IMR-90 (cell line): Measurements from ENCODE around the gene CAPRIN1.

Experiments
- CHD1 ChIP-seq: IDR thresholded peaks from 2 replicates; pipeline ENCODE4 v1.6.1; 2012; ENCODE audit warnings: low read depth, low read length, improper control_type of control experiment
- FOS ChIP-seq: fragments of 150-350 bp; IDR thresholded peaks from 2 replicates; pipeline ENCODE4 v1.6.1; 2016; ENCODE audit warnings: low read depth, low read length
- MAZ ChIP-seq: IDR thresholded peaks from 2 replicates; pipeline ENCODE4 v1.6.1; 2012; ENCODE audit warnings: low read depth, mild to moderate bottlenecking, low read length, improper control_type of control experiment, moderate library complexity, borderline replicate concordance
- NFE2L2 ChIP-seq: fragments of 150-350 bp; IDR thresholded peaks from 2 replicates; pipeline ENCODE4 v1.6.1; 2016; ENCODE audit warnings: low read depth, mild to moderate bottlenecking, low read length
- POLR2A ChIP-seq: IDR thresholded peaks from 2 replicates; pipeline ENCODE4 v1.6.1; 2012; ENCODE audit warnings: mild to moderate bottlenecking, low read depth, low read length
- RCOR1 ChIP-seq: IDR thresholded peaks from 2 replicates; pipeline ENCODE4 v1.6.1; 2012; ENCODE audit warnings: mild to moderate bottlenecking, low read length, improper control_type of control experiment; ENCODE audit not compliant: insufficient replicate concordance
- TF ChIP-seq, protein P1 (sequence below): conservative IDR thresholded peaks from 2 replicates; pipeline ENCODE4 v1.5.1; 2012; ENCODE audit warnings: mild to moderate bottlenecking, low read depth, low read length, improper control_type of control experiment

DNA sequence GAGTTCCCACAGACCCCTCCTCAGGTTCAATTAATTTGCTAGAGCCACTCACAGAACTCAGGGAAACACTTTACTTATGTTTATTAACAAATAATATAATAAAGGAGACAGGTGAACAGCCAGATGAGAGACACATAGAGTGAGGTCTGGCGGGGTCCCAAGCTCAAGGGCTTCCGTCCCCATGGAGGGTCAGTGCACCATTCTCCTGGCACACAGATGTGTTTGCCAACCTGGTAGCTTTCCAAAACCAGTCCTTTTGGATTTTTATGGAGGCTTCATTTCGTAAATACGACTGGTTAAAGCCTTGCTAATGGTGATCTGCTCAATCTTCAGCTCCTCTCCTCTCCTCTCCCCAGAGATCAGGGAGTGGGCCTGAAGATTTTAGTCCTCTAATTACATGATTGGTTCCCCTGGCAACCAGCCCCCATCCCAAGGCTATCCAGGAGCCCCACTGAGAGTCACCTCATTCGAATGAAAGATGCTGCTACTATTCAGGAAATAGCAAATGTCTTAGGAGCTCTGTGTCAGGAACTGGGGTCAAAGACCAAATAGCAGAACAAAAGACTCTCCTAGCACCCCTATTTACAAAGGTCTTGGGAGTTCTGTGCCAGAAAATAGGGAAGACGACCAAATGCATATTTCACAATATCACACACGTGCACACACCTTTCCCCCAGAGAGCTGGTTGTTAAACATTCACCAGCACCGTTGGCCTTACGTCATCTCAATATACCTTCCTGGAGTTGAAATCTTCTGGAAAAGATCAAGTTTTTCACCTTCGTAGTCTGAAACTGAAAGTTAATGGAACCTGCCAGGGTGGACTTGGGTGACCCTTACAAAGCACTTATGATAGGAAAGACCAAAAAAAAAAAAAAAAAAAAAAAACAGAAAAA lies 23.8 kb upstream of the CAPRIN1 start:
- TF ChIP-seq, protein P1, sequence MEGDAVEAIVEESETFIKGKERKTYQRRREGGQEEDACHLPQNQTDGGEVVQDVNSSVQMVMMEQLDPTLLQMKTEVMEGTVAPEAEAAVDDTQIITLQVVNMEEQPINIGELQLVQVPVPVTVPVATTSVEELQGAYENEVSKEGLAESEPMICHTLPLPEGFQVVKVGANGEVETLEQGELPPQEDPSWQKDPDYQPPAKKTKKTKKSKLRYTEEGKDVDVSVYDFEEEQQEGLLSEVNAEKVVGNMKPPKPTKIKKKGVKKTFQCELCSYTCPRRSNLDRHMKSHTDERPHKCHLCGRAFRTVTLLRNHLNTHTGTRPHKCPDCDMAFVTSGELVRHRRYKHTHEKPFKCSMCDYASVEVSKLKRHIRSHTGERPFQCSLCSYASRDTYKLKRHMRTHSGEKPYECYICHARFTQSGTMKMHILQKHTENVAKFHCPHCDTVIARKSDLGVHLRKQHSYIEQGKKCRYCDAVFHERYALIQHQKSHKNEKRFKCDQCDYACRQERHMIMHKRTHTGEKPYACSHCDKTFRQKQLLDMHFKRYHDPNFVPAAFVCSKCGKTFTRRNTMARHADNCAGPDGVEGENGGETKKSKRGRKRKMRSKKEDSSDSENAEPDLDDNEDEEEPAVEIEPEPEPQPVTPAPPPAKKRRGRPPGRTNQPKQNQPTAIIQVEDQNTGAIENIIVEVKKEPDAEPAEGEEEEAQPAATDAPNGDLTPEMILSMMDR = no peak
- TF ChIP-seq POLR2A = no peak
- no peak for TF ChIP-seq MAZ
- TF ChIP-seq FOS = no peak
- TF ChIP-seq CHD1 = no peak
- no peak for TF ChIP-seq NFE2L2
- no peak for TF ChIP-seq RCOR1
